HG03025 (cell line): ENCODE results near the gene MSI2.

Source experiments
- ATAC-seq: cut with Tn5 transposase; IDR thresholded peaks from one replicate; pipeline ENCODE4 v1.9.1; 2021; ENCODE audit warnings: mild to moderate bottlenecking, moderate library complexity; ENCODE audit not compliant: unreplicated experiment, low FRiP score

MSI2 gene

DNA sequence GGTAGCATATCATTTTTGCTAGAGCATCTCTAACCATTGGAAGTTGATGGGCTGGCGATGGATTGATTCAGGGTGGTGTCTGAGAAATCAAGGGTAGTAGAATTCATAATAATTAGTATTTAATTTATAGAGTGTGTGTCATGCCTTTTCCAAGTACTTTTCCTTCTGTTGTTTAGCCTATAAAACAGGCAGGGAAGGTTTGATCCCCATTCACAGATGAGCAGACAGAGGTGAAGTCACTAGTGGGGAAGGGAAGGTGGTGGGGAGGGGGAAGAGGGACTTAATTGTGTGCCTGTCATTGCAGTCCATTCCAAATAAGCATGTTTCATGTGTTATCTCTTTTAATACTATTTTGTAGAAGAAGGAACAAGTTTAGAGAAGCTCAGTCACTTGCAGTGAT is 131.3 kb downstream of the MSI2 start:
- ATAC-seq, result no peak

DNA sequence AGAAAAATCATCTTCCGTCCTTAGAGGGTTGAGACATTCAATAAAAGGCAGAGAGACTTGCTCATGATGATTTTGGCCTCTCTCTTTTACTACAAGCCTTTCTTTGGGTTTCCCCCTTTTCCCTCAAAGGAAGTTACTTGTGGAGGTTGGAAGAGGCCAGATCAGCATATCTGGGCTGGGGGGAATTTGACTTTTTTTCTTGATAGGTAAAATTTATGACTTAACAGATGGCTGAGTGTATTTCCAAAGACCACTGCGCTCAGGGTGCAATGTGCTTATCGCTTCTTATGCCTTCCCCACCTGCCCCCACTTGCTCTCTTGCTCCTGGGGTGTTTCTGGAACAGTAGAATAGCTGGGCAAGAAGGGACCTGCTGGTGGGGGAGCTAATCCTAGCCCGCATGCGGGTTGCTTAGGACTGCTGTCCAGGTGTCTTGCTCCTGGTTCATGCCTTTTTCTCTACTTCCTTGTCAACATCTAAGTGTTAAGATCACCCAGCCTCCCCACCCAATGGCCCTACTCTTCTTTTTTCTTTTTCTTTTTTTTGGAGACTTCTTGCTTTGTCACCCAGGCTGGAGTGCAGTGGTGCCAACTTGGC is 131.9 kb downstream of the MSI2 start:
- no peak for ATAC-seq

- ATAC-seq, result no peak
These were observed 133.2 kb downstream of the MSI2 start for GRCh38 chr17:57389473-57389872.

DNA sequence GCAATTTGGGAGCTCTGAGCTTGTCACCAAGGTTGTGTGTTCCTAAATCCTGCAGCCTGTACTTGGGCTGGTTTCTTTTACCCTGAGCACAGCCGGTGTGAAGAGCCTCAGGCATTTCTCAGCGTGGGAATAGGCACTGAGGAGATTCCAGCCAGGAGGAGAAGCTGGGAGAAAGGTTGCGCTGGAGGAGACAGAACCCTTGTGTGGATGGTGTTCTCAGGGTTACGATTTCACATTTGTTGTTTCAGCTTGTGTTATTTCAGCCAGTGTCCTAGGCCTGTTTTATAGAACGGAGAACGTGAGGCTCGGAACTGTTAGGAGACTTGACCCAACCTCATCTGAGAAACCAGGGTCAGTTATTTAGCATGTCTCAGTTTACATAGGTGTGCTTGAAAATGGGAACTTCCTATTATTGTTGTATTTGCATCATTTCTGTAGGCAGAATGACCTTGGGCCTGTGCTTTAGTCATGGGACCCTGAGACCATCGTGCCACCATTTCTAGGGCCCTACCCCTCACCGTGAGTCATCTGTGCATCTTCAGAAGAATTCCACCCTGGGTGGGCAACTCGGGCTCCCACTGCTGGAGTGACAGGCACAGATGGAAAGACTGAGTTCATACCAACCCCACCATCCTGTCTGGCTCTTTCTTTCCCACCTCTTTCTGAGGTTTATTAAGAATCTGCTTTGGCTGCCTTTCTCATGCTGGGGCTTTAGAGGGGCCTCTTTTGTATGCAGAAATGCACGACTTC is 134.9 kb downstream of the MSI2 start:
- no peak for ATAC-seq

- ATAC-seq, result no peak
These were observed 135.6 kb downstream of the MSI2 start for GRCh38 chr17:57391857-57392471.

- no peak for ATAC-seq
These were observed 137.0 kb downstream of the MSI2 start for GRCh38 chr17:57393368-57393767.

- ATAC-seq, result no peak
These were observed 138.1 kb downstream of the MSI2 start for GRCh38 chr17:57394375-57394774.

- no peak for ATAC-seq
These were observed 139.5 kb downstream of the MSI2 start for GRCh38 chr17:57395721-57396321.

- ATAC-seq, result no peak
These were observed 140.2 kb downstream of the MSI2 start for GRCh38 chr17:57396511-57396921.

- no peak for ATAC-seq
These were observed 141.1 kb downstream of the MSI2 start for GRCh38 chr17:57397402-57397801.

DNA sequence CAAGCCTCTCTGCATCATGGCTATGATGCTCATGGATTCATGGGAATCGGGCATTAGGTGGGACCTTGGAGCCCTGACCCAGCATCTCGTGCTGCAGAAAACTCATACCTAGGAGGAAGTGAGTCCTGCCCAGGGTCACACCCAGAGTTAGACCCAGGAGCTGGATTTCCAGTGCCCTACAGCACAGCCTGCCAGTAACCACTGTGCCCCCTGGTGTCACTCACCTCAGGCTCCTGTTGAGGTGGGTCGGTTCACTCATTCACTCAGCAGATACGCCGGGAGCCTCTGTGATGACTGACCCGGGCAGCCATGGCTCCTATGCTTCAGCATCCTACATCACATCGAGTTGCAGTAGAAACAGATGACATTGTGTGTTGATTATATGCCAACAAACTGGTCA is 143.4 kb downstream of the MSI2 start:
- no peak for ATAC-seq

GRCh38 chr17:57400648-57401047 is 144.3 kb downstream of the MSI2 start:
- ATAC-seq, result no peak

DNA sequence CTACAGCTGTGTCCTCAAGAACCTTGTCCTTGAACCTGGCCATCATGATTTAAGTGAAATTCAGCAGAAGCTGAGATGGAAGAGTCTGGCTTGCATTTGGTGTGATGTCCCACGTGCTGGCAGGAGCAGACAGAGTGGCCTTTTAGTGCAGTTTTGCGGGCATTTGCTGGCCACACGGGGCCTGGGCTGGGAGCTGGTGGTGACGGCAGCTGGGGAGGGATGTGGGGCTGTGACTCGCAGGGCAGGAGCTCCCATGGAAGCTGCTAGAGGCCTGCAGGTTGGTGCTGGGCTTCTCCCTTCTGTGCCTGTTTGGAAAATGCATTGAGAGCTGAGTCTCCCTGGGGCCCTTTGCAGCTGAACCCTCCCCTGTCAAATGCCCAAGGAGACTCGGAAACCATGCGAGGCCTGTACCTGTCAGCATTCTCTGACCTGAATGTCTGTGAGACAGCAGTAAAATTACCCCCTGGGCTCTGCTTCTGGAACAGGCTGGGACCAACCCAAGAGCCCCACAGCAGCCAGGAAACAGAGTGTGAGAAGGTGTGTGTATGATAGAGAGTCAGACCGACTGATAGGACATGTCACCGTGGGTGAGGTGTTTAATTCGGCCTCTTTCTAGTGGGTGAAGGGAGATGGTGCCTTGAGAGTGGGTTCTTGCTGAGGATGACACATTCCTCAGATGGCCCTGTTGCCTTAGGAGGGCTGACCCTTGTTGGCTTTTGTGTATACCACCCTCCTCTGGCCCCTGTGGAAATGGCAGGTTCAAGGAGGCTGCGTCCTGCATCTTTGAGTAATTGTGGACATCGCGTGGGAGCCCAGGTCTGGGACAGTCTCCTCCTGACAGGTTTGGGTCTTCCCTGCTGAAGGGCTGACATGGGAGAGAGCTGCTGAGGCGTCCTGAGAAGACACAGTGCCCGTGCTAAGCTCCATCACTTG is 145.5 kb downstream of the MSI2 start:
- ATAC-seq, result no peak

GRCh38 chr17:57402681-57403180 is 146.4 kb downstream of the MSI2 start:
- ATAC-seq, result no peak

DNA sequence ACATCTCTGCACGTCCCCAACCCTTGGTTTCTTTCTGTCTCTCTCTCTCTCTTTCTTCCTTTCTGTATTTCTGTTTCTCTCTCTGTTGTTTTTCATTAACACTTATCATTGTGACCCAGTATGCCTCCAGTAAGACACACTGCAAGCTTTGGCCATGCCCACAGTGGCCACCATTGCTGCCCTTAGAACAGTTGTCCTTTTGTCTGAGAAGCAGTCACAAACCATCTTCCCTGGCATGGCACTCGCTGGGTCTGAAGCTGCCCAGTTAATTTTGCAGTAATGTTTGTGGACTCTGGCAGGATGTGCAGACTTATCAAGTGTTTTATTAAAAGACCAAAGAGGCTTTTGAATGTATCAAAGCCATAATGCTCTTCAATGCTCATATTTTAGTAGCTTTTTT is 146.9 kb downstream of the MSI2 start:
- no peak for ATAC-seq

DNA sequence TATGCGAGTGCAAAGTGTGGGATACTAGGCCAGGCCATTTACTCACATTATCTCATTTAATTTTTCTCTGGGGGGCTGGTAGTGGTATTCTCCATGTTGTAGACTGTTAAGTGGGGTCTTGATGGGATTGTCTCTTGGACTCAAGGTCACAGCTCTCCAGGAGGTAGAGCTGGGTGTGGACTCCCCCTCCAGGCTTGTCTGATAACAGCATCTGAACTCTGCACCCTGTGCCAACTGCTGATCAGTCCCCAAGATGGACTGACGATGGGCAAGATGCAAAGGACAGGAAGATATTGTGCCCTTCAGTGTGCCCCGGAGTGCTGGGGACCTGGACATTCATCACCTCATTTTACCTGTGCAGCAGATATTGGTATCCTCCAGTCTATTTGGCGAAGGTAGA is 147.8 kb downstream of the MSI2 start:
- ATAC-seq, result no peak

DNA sequence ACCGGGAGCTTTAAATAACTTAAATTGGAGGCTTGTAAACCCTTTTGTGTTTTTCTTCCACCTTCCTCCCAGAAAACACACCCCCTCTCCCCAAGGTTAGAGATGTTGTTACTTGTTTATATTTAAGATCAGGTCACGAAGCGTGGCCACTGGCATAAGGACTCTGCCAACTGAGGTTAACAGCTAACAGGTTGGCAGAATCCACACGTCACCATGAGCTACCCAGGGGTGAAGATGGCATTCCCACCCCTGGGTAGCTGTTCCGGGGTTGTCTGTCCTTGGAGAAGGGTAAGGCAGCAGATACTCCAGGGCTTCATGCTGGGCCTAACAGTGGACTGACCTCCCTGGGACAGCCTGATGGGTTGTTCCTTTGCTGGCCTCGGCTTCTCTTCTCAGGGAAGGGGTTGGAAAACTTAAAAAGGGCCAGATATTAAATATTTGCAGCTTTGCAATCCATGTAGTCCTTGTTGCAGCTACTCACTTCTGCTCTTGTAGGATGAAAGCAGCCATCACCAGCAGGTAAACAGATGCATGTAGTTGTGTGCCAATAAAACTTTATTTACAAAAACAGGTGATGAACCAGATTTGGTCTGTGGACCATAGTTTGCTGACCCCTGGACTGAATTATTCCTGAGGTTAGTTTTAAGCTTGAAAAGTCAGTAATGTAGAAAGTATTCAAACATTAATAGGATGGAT is 148.6 kb downstream of the MSI2 start:
- ATAC-seq, result no peak

DNA sequence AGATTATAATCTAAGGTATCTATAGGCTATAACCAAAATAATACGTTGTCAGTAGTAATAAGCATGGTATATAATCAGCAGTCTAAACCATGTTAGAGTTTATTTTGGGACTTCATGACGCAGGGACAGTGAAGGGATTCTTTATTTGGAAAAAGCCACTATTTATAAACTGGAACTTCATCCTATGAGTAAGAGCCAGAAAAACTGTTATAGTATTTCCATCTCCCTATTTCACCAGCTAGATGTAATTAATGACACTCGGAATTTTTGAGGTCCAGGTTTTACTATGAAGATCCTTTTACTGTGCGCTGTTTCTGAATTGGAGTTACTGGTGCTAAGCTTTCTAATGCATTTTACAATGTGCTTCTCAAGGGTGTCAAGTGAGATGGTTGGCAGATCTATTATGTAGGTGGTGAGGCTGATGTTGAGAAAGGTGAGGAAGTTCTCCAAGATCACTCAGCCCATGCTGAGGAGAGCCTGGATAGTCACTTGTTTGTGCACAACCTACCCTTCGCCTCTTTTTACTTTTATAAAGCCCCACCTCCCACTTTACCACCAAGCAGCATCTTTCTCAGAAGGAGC is 149.3 kb downstream of the MSI2 start:
- no peak for ATAC-seq
